H9 (cell line): ENCODE measurements around the gene DOK5. TPM values are rescaled to one million over a fixed set of nuclear protein-coding genes. Genes with fewer than 3 reads are reported as not detected.

Experiments
- DNase-seq: peaks from one replicate; pipeline ENCODE4 v3.0.0-alpha.2; 2017
- H2AFZ ChIP-seq: one replicate; pipeline ENCODE4 v1.6.1; 2013; ENCODE audit warnings: mild to moderate bottlenecking, low read length, control low read depth, moderate library complexity
- H2AK5ac ChIP-seq: 2 replicates; pipeline ENCODE4 v1.6.1; 2013; ENCODE audit warnings: low read length, control low read depth, mixed read lengths; ENCODE audit not compliant: insufficient read length
- H2BK120ac ChIP-seq: one replicate; pipeline ENCODE4 v1.6.1; 2013; ENCODE audit warnings: low read depth, mild to moderate bottlenecking, low read length, control low read depth, inconsistent platforms; ENCODE audit not compliant: poor library complexity, severe bottlenecking
- H2BK12ac ChIP-seq: 2 replicates; pipeline ENCODE4 v1.6.1; 2013; ENCODE audit warnings: low read length, control low read depth, mixed read lengths, low read depth; ENCODE audit not compliant: insufficient read length
- H2BK15ac ChIP-seq: 2 replicates; pipeline ENCODE4 v1.6.1; 2013; ENCODE audit warnings: low read depth, low read length, control low read depth
- H2BK20ac ChIP-seq: one replicate; pipeline ENCODE4 v1.6.1; 2013; ENCODE audit warnings: low read depth, mild to moderate bottlenecking, low read length, control low read depth, inconsistent platforms; ENCODE audit not compliant: poor library complexity, severe bottlenecking
- H2BK5ac ChIP-seq: 2 replicates; pipeline ENCODE4 v1.6.1; 2013; ENCODE audit warnings: low read length, control low read depth, mixed read lengths; ENCODE audit not compliant: insufficient read length
- H3K14ac ChIP-seq: 2 replicates; pipeline ENCODE4 v1.6.1; 2013; ENCODE audit warnings: low read length, control low read depth; ENCODE audit not compliant: insufficient read depth
- H3K18ac ChIP-seq: 2 replicates; pipeline ENCODE4 v1.6.1; 2013; ENCODE audit warnings: low read depth, mild to moderate bottlenecking, mixed read lengths, low read length, control low read depth; ENCODE audit not compliant: insufficient read length
- H3K23ac ChIP-seq: 2 replicates; pipeline ENCODE4 v1.6.1; 2013; ENCODE audit warnings: low read length, control low read depth, mixed read lengths, low read depth; ENCODE audit not compliant: insufficient read length
- H3K23me2 ChIP-seq: 2 replicates; pipeline ENCODE4 v1.6.1; 2013; ENCODE audit warnings: low read depth, mild to moderate bottlenecking, mixed read lengths, low read length, control low read depth; ENCODE audit not compliant: insufficient read length, poor library complexity, severe bottlenecking
- H3K27ac ChIP-seq: 2 replicates; pipeline ENCODE4 v1.5.1; 2013; ENCODE audit warnings: low read length, control low read depth, mixed read lengths, low read depth; ENCODE audit not compliant: insufficient read length
- H3K27me3 ChIP-seq: 2 replicates; pipeline ENCODE4 v1.6.1; 2013; ENCODE audit warnings: low read length, control low read depth, inconsistent platforms; ENCODE audit not compliant: insufficient read depth
- H3K4ac ChIP-seq: 2 replicates; pipeline ENCODE4 v1.6.1; 2013; ENCODE audit warnings: low read depth, mild to moderate bottlenecking, control low read depth, inconsistent platforms, low read length, moderate library complexity
- H3K4me1 ChIP-seq: 2 replicates; pipeline ENCODE4 v1.6.1; 2013; ENCODE audit warnings: low read length, control low read depth, inconsistent platforms; ENCODE audit not compliant: insufficient read depth
- H3K4me2 ChIP-seq: 2 replicates; pipeline ENCODE4 v1.6.1; 2013; ENCODE audit warnings: low read length, control low read depth, mixed read lengths; ENCODE audit not compliant: insufficient read length, insufficient read depth
- H3K56ac ChIP-seq: 2 replicates; pipeline ENCODE4 v1.6.1; 2013; ENCODE audit warnings: low read depth, mild to moderate bottlenecking, mixed read lengths, low read length, control low read depth; ENCODE audit not compliant: insufficient read length
- H3K79me1 ChIP-seq: 2 replicates; pipeline ENCODE4 v1.6.1; 2013; ENCODE audit warnings: low read depth, mild to moderate bottlenecking, moderate library complexity, low read length, control low read depth, inconsistent platforms; ENCODE audit not compliant: insufficient read depth, poor library complexity, severe bottlenecking
- H3K79me2 ChIP-seq: 2 replicates; pipeline ENCODE4 v1.6.1; 2013; ENCODE audit warnings: low read length, control low read depth, inconsistent platforms; ENCODE audit not compliant: insufficient read depth
- H3K9ac ChIP-seq: 2 replicates; pipeline ENCODE4 v1.6.1; 2013; ENCODE audit warnings: low read length, control low read depth, mixed read lengths; ENCODE audit not compliant: insufficient read length; ENCODE audit errors: extremely low read depth
- H3K9me3 ChIP-seq: one replicate; pipeline ENCODE4 v1.6.1; 2013; ENCODE audit warnings: low read depth, low read length, inconsistent platforms; ENCODE audit not compliant: control insufficient read depth
- H3T11ph ChIP-seq: one replicate; pipeline ENCODE4 v1.6.1; 2013; ENCODE audit warnings: mild to moderate bottlenecking, low read length, control low read depth, inconsistent platforms
- H4K20me1 ChIP-seq: one replicate; pipeline ENCODE4 v1.6.1; 2013; ENCODE audit not compliant: control insufficient read depth, insufficient read length, insufficient read depth
- H4K5ac ChIP-seq: 2 replicates; pipeline ENCODE4 v1.6.1; 2013; ENCODE audit warnings: low read depth, mild to moderate bottlenecking, mixed read lengths, low read length, control low read depth; ENCODE audit not compliant: insufficient read length
- H4K8ac ChIP-seq: replicated peaks from 2 replicates; pipeline ENCODE4 v1.6.1; 2013; ENCODE audit warnings: low read length, control low read depth, mixed read lengths, low read depth; ENCODE audit not compliant: insufficient read length
- H4K91ac ChIP-seq: 2 replicates; pipeline ENCODE4 v1.6.1; 2013; ENCODE audit warnings: low read depth, mild to moderate bottlenecking, moderate library complexity, mixed read lengths, low read length, control low read depth; ENCODE audit not compliant: insufficient read length
- H3K27ac Mint-ChIP-seq, 3 experiments: 2 replicates in 2 of 3; 3 replicates in 1 of 3; pipeline ENCODE4 v1.8.0; 2020 to 2021; ENCODE audit warnings: mixed read lengths in 3 of 3, mild to moderate bottlenecking in 1 of 3, moderate library complexity in 1 of 3
- H3K27me3 Mint-ChIP-seq: 2 replicates; pipeline ENCODE4 v1.8.0; 2021; ENCODE audit warnings: low read depth, mild to moderate bottlenecking, moderate library complexity, mixed read lengths
- H3K36me3 Mint-ChIP-seq, 3 experiments: 2 replicates in 2 of 3; 3 replicates in 1 of 3; pipeline ENCODE4 v1.8.0; 2020 to 2021; ENCODE audit warnings: low read depth in 3 of 3, mixed read lengths in 3 of 3; ENCODE audit not compliant: insufficient read depth in 1 of 3
- H3K4me1 Mint-ChIP-seq, 2 experiments: 2 replicates each; pipeline ENCODE4 v1.8.0; 2020; ENCODE audit warnings: mixed read lengths in 2 of 2
- H3K4me3 Mint-ChIP-seq, 2 experiments: 2 replicates in 1 of 2; 3 replicates in 1 of 2; pipeline ENCODE4 v1.8.0; 2020 to 2021; ENCODE audit warnings: mild to moderate bottlenecking in 2 of 2, mixed read lengths in 2 of 2, moderate library complexity in 1 of 2
- H3K9me3 Mint-ChIP-seq, 2 experiments: 2 replicates in 1 of 2; 3 replicates in 1 of 2; pipeline ENCODE4 v1.8.0; 2020; ENCODE audit warnings: mild to moderate bottlenecking in 2 of 2, mixed read lengths in 2 of 2, moderate library complexity in 1 of 2
- CTCF ChIP-seq: fragments of 200-600 bp; sonication (generic); conservative IDR thresholded peaks from 3 replicates; pipeline ENCODE4 v1.8.0; 2021; ENCODE audit warnings: antibody characterized with exemption, mild to moderate bottlenecking
- WGBS: extraction: QIAGEN DNeasy Blood & Tissue Kit; methylation state at CpG from one replicate; pipeline ENCODE4 v1.1.7; 2013; ENCODE audit warnings: missing lambda C conversion rate, low lambda C conversion rate, mixed read lengths; ENCODE audit not compliant: insufficient read length; ENCODE audit errors: extremely low coverage; 5-methylcytosine and 5-hydroxymethylcytosine counted together
- total RNA-seq: library from RNA; stranded (reverse); gene quantifications from 2 replicates; pipeline ENCODE4 v1.2.1, GENCODE V29; 2021

DOK5 gene
- total RNA-seq, 1 experiment from 2014 or later = 4.5 TPM

DNA sequence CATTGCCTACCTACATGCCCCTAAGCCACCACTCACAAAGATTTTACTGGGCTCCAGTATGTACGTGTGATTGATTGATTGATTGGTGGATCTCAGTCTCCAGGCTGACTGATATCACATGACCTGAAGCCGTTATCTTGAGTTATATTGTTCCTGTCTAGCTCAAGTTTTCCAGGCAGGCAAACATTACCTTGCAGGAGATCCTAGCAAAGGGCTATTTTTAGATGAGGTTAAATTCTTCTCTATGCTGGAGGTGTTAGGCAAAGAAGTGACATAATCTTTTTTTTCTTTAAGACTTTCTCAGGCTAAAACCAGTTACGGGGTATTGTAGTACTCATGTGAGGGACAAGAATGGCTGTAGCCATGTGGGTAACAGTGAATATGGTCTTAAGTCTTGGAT is 125.2 kb downstream of the DOK5 start:
- H3K9me3 ChIP-seq = no peaks in the 10 kb centered on the region
- H2AFZ ChIP-seq = no peak overlapping the region
- no peak overlapping the region for H4K91ac ChIP-seq
- no peak overlapping the region for H4K8ac ChIP-seq
- TF ChIP-seq CTCF = no peak
- no peak overlapping the region for H2BK120ac ChIP-seq
- Mint-ChIP-seq H3K4me1 (no peaks in the 10 kb centered on the region), H3K9me3 (peaks cover 6% of the 10 kb centered on the region in 2 experiments), H3K4me3 (no peak overlapping the region), H3K27ac (no peak overlapping the region), H3K27me3 (no peaks in the 10 kb centered on the region), H3K36me3 (peaks cover 3 to 8% (median 7%) of the 10 kb centered on the region in 3 experiments)
- no peak for DNase-seq
- H3K4me1 ChIP-seq = no peaks in the 10 kb centered on the region
- no peaks in the 10 kb centered on the region for H3K79me2 ChIP-seq
- no peaks in the 10 kb centered on the region for H3K23me2 ChIP-seq
- H2BK15ac ChIP-seq = no peak overlapping the region
- WGBS = no CpG with 5 or more reads among the region's 3 CpGs
- H2BK12ac ChIP-seq = no peak overlapping the region
- no peak overlapping the region for H3K4me2 ChIP-seq
- H3T11ph ChIP-seq = no peak overlapping the region
- H3K14ac ChIP-seq = no peak overlapping the region
- no peak overlapping the region for H4K5ac ChIP-seq
- H2BK20ac ChIP-seq = no peak overlapping the region
- H3K27ac ChIP-seq = no peak overlapping the region
- no peaks in the 10 kb centered on the region for H3K79me1 ChIP-seq
- no peak overlapping the region for H2AK5ac ChIP-seq
- H3K18ac ChIP-seq = no peak overlapping the region
- no peak overlapping the region for H3K23ac ChIP-seq
- no peak overlapping the region for H3K4ac ChIP-seq
- H4K20me1 ChIP-seq = no peaks in the 10 kb centered on the region
- H2BK5ac ChIP-seq = no peak overlapping the region
- H3K56ac ChIP-seq = no peak overlapping the region
- H3K9ac ChIP-seq = no peak overlapping the region
- no peaks in the 10 kb centered on the region for H3K27me3 ChIP-seq
